Psoas muscle (tissue), 8 donors: Measurements from ENCODE around the gene MYLK4. TPM values are rescaled to one million over a fixed set of nuclear protein-coding genes. Genes with fewer than 3 reads are reported as not detected.

Source experiments
- ATAC-seq, 4 donors: fragments of 200-7000 bp; cut with Tn5 transposase; one replicate each; pipeline ENCODE4 v1.9.1; 2020; ENCODE audit warnings: moderate library complexity in 3 of 4, mild to moderate bottlenecking in 2 of 4
- DNase-seq, 2 donors: peaks; one replicate each; pipeline ENCODE4 v3.0.0-alpha.2; 2020
- H3K27ac ChIP-seq: fragments of 200-600 bp; one replicate; pipeline ENCODE4 v1.8.0; 2022
- H3K27me3 ChIP-seq, 3 donors: fragments of 200-600 bp in 1 of 3; one replicate each; pipeline versions ENCODE4 v1.6.1 to v1.8.0; 2013 to 2022; ENCODE audit warnings: low read length in 2 of 3, mild to moderate bottlenecking in 2 of 3, moderate library complexity in 1 of 3; ENCODE audit not compliant: insufficient read depth in 3 of 3
- H3K36me3 ChIP-seq, 2 donors: fragments of 200-600 bp in 1 of 2; one replicate each; pipeline versions ENCODE4 v1.6.1 to v1.8.0; 2013 to 2022; ENCODE audit warnings: low read depth in 1 of 2, mild to moderate bottlenecking in 1 of 2, moderate library complexity in 1 of 2; ENCODE audit not compliant: insufficient read depth in 1 of 2
- H3K4me1 ChIP-seq: fragments of 200-600 bp; one replicate; pipeline ENCODE4 v1.8.0; 2022
- H3K4me3 ChIP-seq: fragments of 200-600 bp; one replicate; pipeline ENCODE4 v1.8.0; 2022; ENCODE audit warnings: mild to moderate bottlenecking
- H3K9me3 ChIP-seq: fragments of 200-600 bp; one replicate; pipeline ENCODE4 v1.8.0; 2022
- WGBS, 3 donors: extraction: QIAGEN DNeasy Blood & Tissue Kit; methylation state at CpG; one replicate each; pipeline versions ENCODE4 v1.1.6 to v1.1.7; 2013; 5-methylcytosine and 5-hydroxymethylcytosine counted together
- intact Hi-C, 2 donors: fragments of 100-400 bp; cut with DNase I; formaldehyde crosslinking; loops; one replicate each; pipeline versions ENCODE4 v1.11.0 to v1.14.2; 2022
- polyA plus RNA-seq, 3 donors: library from polyadenylated mRNA; stranded (reverse); fragments of 200-250 nt; gene quantifications; one replicate each; pipeline ENCODE4 v1.2.3, GENCODE V29; 2013
- total RNA-seq, 4 donors: library from RNA; stranded (reverse); fragmentation: NEBNext Ultra II Directional in 2 of 4; extraction: Animal tissue kit (Norgen Biotek cat#: 25700) in 2 of 4; gene quantifications; one replicate each; pipeline versions ENCODE4 v1.2.1 to v1.2.4, GENCODE V29; 2021 to 2023
- TF ChIP-seq, protein P1 (sequence below): fragments of 200-600 bp; IDR thresholded peaks from one replicate; pipeline ENCODE4 v1.8.0; 2022; ENCODE audit warnings: antibody characterized with exemption
- donor health status: healthy with polysubstance abuse.
- donor health status: DM: no; HTN: no; CAD: no; lungs with moderate emphysema.
- donor health status: Bipolar disorder and iron deficiency.
- donor health status: healthy.
- donor health status: DM: yes; HTN: yes; CAD: no.
- donor health status: DM: no; HTN: no; CAD: no.
- donor health status: DM: no; HTN: no; CAD: no.
- donor health status: DM: yes; HTN: yes; CAD: no.

MYLK4 gene
- total and polyA plus RNA-seq, 7 donors: 0.09 to 143 (median 2.9) TPM

DNA sequence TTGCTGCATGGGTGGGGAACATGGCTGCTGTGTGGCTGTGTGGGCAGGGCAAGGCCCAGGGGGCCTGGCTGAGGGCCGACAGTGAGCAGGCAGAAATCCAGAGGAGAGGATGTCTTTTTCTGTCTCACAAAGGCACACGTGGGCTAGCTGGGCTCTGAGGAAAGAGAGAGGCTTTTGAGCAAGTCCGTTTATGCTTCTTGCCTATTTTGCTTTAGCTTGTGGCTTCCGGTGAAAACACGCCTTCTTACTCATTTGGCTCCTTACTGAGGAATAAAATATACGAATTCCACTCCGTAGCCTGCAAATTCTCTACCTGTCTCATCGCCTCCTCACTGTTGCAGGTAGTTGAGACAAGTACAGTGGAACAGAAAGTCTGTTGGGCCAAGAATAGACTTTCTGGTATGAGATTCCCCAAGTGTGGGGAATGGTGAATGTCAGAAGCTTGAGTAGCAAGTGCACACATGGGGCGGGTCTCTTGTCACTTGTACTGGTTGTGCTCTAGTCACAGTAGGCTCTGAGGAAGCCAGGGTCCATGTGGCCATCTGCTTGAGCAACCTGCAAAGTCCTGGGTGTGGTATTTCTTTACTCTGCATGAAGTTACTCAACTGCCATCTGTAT, 42.9 kb upstream of the MYLK4 start:
- TF ChIP-seq, protein P1, sequence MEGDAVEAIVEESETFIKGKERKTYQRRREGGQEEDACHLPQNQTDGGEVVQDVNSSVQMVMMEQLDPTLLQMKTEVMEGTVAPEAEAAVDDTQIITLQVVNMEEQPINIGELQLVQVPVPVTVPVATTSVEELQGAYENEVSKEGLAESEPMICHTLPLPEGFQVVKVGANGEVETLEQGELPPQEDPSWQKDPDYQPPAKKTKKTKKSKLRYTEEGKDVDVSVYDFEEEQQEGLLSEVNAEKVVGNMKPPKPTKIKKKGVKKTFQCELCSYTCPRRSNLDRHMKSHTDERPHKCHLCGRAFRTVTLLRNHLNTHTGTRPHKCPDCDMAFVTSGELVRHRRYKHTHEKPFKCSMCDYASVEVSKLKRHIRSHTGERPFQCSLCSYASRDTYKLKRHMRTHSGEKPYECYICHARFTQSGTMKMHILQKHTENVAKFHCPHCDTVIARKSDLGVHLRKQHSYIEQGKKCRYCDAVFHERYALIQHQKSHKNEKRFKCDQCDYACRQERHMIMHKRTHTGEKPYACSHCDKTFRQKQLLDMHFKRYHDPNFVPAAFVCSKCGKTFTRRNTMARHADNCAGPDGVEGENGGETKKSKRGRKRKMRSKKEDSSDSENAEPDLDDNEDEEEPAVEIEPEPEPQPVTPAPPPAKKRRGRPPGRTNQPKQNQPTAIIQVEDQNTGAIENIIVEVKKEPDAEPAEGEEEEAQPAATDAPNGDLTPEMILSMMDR: no peak
- H3K36me3 ChIP-seq: no peaks in the 10 kb centered on the region
- peaks cover 28% of the 10 kb centered on the region for H3K4me1 ChIP-seq
- no peak overlapping the region for H3K4me3 ChIP-seq
- 69 to 80% (median 70%) methylated on average over 9 of the region's 9 CpGs for WGBS, 3 donors
- peak in 2 of 4 donors; percentile 37 to 51 for ATAC-seq
- H3K27ac ChIP-seq: no peak overlapping the region
- no peaks in the 10 kb centered on the region for H3K27me3 ChIP-seq
- no peaks in the 10 kb centered on the region for H3K9me3 ChIP-seq
- intact Hi-C loops: loop anchor here (2.0 to 10.0 kb wide), 5 partner anchors 47 to 194 kb away; partner anchors contain the start of gene SERPINB1 (in 2 of the 2)
- DNase-seq: no peak

DNA sequence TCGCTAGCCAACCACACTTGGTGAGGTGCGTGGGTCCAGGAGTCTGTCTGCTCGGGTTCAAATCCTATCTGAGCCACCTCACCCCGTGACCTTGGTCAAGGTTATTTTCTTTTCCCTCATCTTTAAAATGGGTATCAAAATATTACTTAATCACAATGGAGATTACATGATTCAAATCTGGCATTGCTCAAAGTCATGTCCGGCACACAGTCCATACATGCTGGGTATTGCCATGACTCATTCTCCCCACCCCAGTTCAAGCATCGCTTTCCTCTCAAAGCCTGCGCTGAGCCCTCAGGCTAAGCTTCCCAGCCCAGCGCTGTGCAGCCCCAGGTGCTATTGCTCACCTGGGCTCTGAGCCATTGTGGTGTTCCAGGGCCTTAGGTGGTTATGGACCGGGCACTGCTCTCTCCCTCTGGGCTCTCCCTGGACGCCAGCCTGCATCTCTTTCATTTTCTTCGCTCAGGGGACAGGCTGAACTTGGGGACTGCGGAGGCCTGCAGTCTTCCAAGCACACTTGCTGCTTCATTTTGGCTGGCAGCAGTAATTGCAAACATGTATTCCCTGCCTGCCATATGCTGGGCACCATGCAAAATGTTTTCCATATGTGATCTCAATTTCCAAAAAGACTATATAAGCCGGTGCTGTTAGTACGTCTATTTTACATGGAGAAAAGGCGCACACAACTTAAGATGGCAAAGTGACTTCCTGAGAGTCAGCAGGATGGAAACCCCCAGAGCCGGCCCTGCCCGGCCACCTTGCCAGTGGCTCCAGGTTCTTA, 41.8 kb upstream of the MYLK4 start:
- intact Hi-C loops: loop anchor here (2.0 to 10.0 kb wide), 5 partner anchors 48 to 195 kb away; partner anchors contain the start of gene SERPINB1 (in 2 of the 2)

DNA sequence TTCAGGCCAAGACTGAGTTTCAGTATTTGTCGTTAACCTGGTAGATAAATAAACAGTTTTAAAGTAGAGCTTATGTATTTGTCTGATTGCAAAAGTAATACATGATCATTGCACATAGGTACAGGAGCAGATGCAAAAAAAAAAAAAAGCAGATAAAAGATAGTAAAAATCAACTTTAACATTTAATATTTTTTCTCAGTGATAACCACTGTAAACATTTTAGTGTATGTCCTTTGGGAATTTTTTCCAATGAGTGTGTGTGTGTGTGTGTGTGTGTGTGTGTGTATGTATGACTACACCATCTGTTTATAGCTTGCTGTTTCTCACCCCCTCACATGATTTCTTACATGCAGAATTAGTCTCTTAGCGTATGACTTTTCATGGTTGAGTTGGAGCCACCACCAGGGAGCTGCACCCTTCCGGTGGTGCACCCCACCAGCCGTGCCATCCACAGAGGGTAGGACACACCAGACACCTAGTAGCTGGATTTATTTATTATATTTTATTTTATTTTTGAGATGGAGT, 40.8 kb upstream of the MYLK4 start:
- no peak for DNase-seq
- H3K36me3 ChIP-seq: peaks cover 0 to 9% of the 10 kb centered on the region in 2 donors

More for the DNA sequence above, 41.8 kb upstream of the MYLK4 start:
- 86 to 93% (median 87%) methylated on average over 17 of the region's 17 CpGs for whole genome bisulfite sequencing, 3 donors
- Histone ChIP-seq H3K36me3 (peaks cover 0 to 5% of the 10 kb centered on the region in 2 donors), H3K4me3 (no peak overlapping the region), H3K27ac (peak overlapping the region; percentile 92), H3K4me1 (peaks cover 28% of the 10 kb centered on the region), H3K27me3 (no peaks in the 10 kb centered on the region), H3K9me3 (no peaks in the 10 kb centered on the region)
- ATAC-seq (no peak), DNase-seq (no peak)
- TF ChIP-seq, protein P1: no peak

DNA sequence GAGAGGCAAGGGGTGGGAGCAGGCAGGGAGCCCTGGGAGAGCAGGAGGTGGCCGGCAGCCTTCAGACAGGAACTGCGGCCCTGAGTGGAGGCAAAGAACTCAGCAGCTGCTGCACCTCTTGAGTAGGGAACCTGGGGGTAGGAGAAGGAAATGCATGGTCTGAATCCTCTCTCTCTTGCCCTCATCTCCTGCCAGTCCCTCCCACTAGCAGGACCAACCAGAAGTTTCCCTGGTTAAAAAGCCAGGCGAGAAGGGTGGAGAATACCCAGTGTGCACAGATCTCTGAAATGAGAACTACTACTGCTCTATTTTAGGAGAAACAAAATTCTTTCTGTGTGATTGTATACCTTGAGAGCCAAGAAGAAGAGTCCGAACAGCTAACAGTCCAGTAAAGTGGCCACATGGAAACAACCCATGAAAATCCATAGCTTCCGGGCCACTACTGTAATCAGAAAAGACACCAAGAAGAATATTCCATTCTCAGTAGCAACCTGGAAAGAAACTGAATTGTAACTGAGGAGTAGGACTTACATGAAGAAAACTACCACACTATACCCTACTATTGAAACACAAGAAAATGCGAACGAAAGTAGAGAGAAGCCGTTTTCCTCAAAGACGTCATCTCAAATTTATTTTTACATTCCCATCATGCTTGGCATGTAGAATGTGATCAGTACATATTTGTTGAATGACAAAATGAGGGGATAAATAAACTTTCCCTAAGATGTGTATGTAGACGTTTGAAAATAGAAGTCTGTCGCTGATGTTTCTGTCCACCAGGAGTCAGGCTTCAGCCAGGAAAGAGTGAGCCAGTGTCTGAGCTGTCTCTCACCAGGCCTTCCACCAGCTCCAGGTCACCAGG, 40.1 kb upstream of the MYLK4 start:
- Histone ChIP-seq H3K4me3 (peak overlapping the region; percentile 55), H3K27ac (peak overlapping the region; percentile 92), H3K9me3 (no peaks in the 10 kb centered on the region), H3K36me3 (peaks cover 0 to 11% of the 10 kb centered on the region in 2 donors), H3K4me1 (peaks cover 28% of the 10 kb centered on the region), H3K27me3 (no peaks in the 10 kb centered on the region)
- DNase-seq (peak; percentile 47 to 73), ATAC-seq (peak; percentile 68 to 91 (median 86))
- 20 to 46% (median 25%) methylated on average over 11 of the region's 11 CpGs for WGBS, 3 donors
- TF ChIP-seq, protein P1: peak; percentile 78
- intact Hi-C loops: loop anchor here (5.0 to 10.0 kb wide), 4 partner anchors 51 to 196 kb away; partner anchors contain the start of gene SERPINB1 (in 1 of the 2)

More for the DNA sequence above, 40.8 kb upstream of the MYLK4 start:
- Histone ChIP-seq H3K9me3 (no peaks in the 10 kb centered on the region), H3K27ac (peak overlapping the region; percentile 92), H3K4me1 (peaks cover 28% of the 10 kb centered on the region), H3K27me3 (no peaks in the 10 kb centered on the region), H3K4me3 (no peak overlapping the region)
- intact Hi-C loops: loop anchor here (5.0 to 10.0 kb wide), 4 partner anchors 51 to 196 kb away; partner anchors contain the start of gene SERPINB1 (in 1 of the 2)
- no peak for ATAC-seq
- TF ChIP-seq, protein P1: no peak
- WGBS, 3 donors: 48 to 60% (median 49%) methylated on average over 4 of the region's 4 CpGs
